Measurements from ENCODE around the gene RSU1.

Gene RSU1

GRCh38 chr10:16728266-16728665, 89.0 kb downstream of the RSU1 start:
- DNase-seq: no peak

DNA sequence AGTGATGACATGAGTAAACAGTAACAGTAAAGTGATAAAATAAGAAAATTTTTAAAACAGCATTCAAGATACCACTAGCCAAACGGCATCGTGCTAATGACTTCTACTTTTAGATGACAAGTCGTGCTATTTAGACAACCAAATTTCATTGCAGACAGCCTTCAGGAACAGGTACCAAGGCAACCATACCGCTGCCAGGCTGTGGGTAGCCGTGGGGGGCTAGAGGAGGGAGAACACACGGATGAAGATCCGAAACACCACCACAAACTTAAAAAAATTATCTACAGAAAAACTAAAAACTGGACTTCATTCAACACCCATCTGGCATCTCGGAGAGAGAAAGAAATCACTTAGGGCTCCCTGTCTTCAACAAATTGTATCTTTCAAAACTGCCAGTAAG, 89.6 kb downstream of the RSU1 start:
- DNase-seq: no peak

GRCh38 chr10:16724509-16724908, 92.7 kb downstream of the RSU1 start:
- no peak for DNase-seq

DNA sequence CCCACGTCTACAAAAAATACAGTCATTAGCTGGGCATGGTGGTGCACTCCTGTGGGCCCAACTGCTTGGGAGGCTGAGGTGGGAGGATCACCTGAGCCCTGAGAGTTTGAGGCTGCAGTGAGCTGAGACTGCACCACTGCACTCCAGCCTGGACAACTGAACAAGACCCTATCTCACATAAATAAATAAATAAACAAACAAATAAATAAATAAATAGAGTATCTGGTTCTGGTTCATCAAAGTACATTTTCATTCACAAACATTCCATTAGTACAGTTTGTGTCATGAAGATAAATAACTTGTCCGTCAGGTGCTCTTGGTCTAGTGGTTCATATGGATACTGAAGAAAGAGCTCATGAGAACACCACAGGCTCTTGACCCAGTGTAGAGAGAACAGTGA, 96.4 kb downstream of the RSU1 start:
- DNase-seq: no peak

DNA sequence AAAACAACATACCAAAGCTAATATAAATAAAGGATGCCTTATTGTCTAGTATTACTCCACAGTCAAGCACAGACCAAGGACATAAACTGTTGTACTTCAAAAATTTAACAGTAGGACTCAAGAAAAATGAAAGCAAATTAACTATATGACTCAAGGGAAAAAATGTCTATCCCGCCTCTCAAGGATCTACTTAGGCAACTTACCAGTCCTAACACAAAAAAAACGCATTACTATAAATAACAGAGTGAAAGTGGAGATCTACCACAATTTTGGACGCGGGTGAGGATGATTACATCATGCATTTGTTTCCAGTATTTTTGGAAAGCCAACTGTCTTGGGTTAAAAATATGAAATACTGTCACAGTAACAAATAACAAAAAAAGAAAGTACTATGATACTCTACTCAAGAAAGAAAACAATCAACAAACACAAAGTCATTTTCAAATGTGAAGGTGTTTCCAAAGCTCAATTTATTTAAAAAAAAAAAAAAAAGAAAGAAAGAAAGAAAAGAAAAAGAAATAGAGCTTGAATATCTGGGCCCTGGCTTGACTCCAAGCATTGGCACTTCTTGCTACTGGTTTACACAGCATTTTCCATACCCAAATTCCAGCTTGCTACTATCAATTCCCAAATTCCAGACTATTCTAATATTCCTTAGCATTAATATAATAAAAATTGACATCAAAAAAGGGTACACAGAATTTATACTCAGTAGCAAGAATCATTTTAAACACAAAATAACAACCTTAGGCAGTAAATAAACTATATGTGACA, 99.4 kb downstream of the RSU1 start:
- no peak for DNase-seq

- no peak for DNase-seq
Observed at GRCh38 chr10:16716051-16716450, 101.2 kb downstream of the RSU1 start.

- DNase-seq: no peak
Observed at GRCh38 chr10:16713290-16713689, 103.9 kb downstream of the RSU1 start.

- no peak for DNase-seq
Observed at GRCh38 chr10:16712883-16713282, 104.3 kb downstream of the RSU1 start.

DNA sequence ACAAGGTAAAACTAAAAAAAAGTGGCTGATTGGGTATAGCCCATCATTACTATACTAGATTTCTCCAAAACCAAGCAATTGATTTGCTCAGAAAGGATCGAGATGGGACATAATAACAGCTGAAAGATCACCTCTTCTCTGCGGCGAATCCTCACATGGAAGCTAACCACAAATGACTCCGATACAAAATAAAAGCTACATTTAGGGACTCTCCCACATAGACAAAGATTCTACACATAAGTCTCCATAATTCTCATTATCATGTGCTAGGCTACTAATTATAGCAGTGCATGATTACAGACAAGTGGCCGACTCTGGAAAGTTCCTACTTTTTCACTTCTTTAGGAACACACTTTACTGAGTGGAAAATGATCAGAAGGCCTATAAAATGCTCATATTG, 116.9 kb downstream of the RSU1 start:
- no peak for DNase-seq

- DNase-seq: no peak
Observed at GRCh38 chr10:16699435-16700057, 117.7 kb downstream of the RSU1 start.

- DNase-seq: no peak
Observed at GRCh38 chr10:16698461-16698860, 118.8 kb downstream of the RSU1 start.

DNA sequence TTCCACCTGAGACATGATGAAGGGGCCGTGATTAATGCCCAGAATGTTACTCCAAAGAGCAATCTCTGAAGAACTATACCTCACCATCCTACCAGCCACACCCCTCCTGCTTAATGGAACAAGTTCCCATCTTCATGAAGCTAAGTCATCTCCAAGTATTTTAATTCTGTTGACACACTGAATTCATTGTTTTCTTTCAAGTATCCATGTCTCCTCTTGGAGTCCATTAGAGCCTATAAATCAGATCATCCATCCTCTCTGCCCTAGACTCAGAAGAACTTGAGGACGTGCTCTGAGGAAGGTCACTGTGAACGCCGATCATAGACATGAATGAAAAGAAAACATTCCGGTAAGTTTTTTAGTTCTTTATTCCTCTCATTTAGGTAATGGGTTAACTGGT, 126.8 kb downstream of the RSU1 start:
- no peak for DNase-seq

GRCh38 chr10:16689696-16690095, 127.5 kb downstream of the RSU1 start:
- no peak for DNase-seq

DNA sequence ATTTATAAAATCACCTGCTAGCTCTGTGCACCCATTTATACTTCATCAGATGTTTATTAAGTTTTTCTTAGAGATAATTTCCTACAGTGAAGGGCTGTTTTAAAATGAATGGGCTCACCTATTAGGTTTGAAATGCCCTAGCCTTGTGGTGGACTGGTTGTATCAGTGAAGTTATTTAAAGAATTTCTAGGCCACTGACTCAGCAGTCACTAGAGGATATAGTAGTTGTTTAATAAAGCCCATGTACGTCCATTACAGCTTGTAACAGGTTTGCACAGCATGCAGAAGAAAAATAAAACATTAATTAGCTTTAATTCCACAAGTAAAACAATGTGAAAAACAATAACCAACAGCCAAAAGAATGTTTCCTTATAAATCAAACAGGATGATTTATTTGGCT, 128.0 kb downstream of the RSU1 start:
- no peak for DNase-seq

DNA sequence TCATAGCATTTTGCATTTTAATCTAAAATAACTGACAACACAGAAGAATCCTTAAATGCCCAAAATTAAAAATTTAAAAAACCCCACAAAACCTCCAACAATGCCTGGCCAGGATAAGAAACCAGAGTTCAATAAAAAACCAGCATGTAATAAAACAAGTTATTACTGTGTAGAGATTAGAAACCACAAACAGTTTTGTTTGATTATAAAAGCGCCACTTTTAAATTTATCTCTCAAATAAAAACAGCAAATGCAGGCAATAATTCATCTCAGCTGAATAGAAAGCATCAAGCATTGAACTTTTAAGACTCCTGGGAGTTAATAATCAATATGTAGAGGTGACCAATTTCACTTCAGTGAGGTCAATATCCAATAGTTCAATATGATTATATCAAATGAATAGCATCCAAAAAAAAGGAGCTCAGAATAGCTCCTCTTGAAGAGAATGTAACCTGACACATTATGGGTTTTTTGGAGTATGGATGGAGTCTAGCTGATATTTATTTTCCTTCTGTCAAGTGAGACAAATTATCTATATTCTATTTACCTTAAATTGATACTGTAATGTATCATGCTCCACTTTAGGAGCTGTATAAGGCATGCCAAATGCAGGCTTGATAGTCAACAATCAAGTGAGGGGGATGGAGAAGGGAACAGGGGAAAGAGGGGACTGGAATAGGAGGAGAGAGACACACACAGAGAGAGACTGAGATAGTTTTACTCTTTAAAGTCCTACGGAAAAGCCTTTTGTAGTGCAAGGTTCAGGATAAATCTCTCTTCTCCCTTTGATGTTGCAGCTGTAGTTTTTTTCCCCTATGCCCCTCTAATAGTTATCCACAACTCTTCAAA, 130.9 kb downstream of the RSU1 start:
- DNase-seq: no peak

DNA sequence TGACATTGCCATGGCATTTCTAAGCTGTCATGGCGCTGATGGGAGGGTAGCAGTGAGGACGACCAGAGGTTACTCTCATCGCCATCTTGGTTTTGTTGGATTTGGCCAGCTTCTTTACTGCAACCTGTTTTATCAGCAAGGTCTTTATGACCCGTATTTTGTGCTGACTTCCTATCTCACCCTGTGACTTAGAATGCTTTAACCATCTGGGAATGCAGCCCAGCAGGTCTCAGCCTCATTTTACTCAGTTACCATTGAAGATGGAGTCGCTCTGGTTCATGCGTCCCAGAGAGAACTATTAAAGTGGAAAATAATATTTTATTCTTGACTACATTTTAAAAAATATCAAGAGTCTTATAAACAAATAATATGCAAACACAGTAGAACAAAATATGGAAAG, 131.7 kb downstream of the RSU1 start:
- no peak for DNase-seq

- DNase-seq: no peak
Observed at GRCh38 chr10:16681521-16681920, 135.7 kb downstream of the RSU1 start.

- no peak for DNase-seq
Observed at GRCh38 chr10:16679511-16679910, 137.7 kb downstream of the RSU1 start.

GRCh38 chr10:16675334-16675733, 141.9 kb downstream of the RSU1 start:
- DNase-seq: no peak

GRCh38 chr10:16674147-16674703, 143.0 kb downstream of the RSU1 start:
- peak; percentile 63 for DNase-seq

GRCh38 chr10:16673443-16673842, 143.8 kb downstream of the RSU1 start:
- no peak for DNase-seq

- no peak for DNase-seq
Observed at GRCh38 chr10:16663444-16663843, 153.8 kb downstream of the RSU1 start.

GRCh38 chr10:16662923-16663322, 154.3 kb downstream of the RSU1 start:
- no peak for DNase-seq

DNA sequence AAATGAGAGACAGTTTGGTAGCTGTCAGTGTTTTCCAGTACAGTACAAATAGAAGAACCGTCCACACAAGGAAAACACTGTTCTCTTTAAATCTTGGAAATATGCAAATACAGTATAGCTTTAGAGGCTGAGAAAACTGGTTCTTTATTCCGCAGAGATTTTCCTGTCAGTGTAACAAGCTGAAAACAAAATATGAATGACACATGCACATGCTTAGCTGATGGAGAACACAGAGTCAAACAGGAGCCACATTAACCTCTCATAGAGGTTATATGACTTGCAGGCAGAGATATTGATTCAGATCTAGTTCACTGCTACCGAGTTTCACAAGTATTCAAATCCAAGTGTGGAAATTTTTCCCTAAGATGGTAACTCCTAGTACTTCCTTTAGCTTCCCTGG, 160.3 kb downstream of the RSU1 start:
- no peak for DNase-seq
